HG03521 (cell line): ENCODE measurements around the gene VIT.
A peak's percentile ranks its signal among the peaks of the same experiment; 100 is the strongest.

Experiments
- ATAC-seq: cut with Tn5 transposase; IDR thresholded peaks from one replicate; pipeline ENCODE4 v1.9.1; 2021; ENCODE audit warnings: mild to moderate bottlenecking, moderate library complexity; ENCODE audit not compliant: unreplicated experiment

VIT gene

GRCh38 chr2:36756438-36756837, 59.9 kb downstream of the VIT start:
- no peak for ATAC-seq

- ATAC-seq, result no peak
These were observed 66.4 kb downstream of the VIT start for GRCh38 chr2:36762764-36763490.

- no peak for ATAC-seq
These were observed 72.6 kb downstream of the VIT start for GRCh38 chr2:36769106-36769505.

DNA sequence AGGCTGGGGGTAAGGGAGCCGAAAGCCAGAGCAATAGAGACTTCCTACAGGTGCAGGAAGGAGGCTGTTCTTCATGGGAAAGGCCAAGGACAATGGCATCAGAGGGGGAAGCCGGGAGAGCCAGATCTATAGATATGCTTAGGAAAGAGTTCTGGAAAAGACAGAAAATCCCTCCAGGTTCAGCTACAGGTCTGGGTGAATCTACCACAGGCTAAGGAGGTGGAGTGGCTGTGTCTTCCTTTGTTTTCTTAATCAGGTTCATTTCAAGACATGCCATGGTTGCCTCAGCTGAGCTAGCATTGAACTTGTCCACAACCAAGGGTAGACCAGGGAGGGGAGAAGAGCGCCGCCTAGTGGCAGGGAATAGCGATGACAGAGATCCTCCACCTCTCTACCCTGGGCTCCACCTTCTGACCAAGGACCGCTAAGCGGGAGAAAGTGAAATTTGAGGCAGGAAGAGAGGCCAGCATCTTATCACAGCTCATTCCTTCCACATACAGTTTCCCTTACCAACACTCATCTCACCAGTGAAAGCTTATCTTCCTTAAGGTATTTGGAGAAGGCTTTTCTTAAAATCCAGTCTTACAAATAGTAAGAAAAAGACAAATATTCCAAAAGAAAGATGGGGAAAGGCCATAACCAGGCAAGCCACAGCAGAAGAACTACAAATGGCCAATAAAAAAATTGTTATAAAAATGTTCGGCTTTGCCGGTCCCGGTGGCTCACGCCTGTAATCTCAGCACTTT, 74.2 kb downstream of the VIT start:
- no peak for ATAC-seq

GRCh38 chr2:36771671-36772070, 75.2 kb downstream of the VIT start:
- no peak for ATAC-seq

- ATAC-seq, result no peak
These were observed 77.4 kb downstream of the VIT start for GRCh38 chr2:36773947-36774346.

DNA sequence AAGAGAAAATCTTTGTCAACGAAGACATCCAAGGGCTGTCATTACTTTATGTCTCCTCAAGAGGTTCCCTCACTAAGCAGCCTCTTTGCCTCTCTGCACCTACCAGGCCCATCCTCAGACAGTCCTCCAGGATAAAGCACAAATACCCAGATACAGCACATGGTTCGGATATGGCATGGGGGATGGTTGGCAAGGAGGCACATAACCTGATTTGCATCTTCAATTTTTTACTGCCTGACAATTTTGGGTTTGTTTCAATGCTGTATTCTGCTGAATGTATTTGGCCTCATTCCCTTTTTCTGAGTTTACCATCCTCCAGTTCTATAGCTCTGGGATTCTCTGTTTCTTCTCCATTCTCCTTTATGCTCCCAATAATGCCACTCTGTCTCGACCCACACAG, 78.8 kb downstream of the VIT start:
- no peak for ATAC-seq

- ATAC-seq, result no peak
These were observed 79.3 kb downstream of the VIT start for GRCh38 chr2:36775806-36776205.

- ATAC-seq, result no peak
These were observed 80.8 kb downstream of the VIT start for GRCh38 chr2:36777272-36777671.

DNA sequence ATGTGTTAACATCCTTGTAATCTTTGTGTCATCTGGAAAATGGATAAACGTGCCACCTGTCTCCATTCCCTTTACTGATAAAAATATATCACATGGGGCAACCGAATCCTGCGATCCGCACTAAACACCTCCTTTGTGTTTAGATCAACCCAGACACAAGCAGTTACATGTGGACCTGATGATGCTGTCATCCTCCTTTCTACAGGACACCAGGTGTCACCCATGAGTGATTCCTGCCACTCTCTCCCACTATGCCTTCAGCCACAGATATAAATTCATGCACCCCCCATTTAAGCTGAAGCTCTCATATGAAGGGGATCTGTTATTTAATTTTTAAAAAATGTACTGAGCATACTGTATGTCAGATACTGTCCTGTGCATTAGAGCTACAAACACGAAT, 81.3 kb downstream of the VIT start:
- no peak for ATAC-seq

DNA sequence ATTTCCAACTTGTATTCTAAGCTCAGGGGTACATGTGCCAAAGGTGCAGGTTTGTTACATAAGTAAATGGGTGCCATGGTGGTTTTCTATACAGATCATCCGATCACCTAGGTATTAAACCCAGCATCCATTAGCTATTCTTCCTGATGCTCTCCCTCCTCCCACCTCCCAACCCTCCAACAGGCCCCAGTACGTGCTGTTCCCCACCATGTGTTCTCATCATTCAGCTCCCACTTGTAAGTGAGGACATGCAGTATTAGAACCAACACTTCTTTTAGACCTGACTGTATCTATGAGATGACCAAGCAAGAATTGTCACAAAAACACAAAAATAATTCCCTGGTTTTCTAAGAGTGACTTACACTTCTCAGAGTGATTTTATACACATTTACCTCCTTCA, 83.0 kb downstream of the VIT start:
- ATAC-seq, result no peak

DNA sequence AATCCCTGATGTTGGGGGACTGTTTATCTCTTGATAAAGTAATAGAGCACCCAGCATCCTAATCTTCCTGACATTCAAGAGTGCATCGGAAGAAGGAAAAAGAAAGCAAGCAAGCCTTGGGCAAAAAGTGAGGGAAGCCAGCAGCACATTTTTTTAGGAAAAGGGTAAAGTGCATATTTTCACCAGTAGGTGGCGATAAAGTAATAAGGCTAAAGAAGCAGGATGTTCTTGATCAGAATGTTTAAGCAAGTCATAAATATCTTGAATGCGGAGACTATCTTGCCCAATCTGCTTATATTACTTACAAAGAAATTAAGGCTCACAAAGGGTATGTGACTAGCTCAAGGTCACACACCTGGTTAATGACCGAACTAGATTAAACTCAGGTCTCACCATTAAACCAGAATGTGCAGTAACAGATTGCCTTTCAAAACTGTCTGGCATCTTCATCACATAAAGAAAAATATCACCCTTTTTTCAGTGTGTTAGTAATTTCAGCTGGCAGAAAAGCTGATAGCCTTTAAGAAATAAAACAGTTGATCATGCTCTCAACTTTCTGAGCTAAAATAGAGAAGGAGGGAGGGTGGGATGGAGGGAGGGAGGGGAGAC, 83.8 kb downstream of the VIT start:
- no peak for ATAC-seq

DNA sequence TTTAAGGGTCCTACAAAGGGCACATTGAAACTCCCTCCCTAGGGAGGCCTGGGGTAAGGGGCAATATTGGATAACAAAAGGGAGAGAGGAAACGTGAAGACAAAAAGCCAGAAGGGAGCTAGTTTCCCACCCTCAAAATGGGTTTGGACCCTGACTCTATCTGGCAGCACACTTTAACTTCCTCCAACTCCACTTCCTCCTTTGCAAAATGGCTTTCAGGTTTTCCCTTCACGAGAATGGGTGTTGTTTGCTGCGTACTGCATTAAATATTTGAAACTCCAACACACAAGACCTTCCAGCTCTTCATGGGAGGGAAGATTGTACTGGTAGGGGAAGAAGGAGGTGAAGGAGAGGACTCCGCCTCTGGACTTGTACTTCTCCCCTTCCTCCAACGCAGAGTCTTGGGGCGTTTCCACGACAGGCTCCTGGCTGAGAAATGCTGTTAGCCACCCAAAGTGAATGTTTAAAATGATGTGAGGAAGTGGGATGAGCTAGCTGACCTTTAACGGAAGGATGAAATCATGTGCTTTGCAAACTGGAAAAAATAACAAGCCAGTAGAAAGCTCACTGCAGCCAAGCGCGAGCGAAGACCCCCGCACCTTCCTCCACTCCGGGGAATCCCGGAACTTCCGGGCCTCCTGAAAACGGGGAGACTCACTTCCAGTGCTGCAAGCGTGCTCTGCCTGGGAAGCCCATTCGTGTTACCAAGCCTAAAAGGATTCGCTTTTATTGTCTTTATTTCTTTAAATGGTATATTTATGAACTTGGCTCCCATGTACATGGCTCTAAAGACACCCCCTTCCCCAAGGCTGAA, 85.6 kb downstream of the VIT start:
- no peak for ATAC-seq

GRCh38 chr2:36783246-36783645, 86.7 kb downstream of the VIT start:
- no peak for ATAC-seq

DNA sequence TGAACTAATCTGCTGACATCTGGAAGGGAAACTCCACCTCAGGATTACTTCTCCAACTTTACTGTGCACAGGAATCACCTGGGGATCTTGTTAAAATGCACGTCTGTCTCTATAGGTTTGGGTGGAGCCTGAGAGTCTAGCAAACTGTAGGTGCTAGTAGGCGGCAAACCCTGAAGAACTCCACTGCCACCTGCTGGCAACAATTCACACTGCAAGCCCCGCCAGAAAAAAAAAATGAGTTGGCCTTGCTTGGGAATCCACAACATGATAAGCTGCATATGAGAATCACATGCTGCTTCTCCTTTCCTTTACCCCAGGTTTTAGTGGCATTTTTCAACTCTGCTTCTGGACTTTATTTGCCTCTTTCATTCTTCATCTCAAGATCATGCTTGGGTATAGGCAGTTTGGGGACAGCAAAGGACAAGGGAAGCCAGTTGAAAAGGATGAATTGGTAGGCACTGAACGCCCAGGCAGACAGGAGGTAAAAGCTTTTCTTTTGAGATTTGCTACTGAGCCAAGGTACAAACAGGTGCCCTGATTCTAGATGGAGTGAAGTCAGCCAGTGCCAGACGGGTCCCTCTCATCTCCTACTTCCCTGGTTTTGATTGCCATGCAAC, 88.8 kb downstream of the VIT start:
- peak; percentile 76 for ATAC-seq

DNA sequence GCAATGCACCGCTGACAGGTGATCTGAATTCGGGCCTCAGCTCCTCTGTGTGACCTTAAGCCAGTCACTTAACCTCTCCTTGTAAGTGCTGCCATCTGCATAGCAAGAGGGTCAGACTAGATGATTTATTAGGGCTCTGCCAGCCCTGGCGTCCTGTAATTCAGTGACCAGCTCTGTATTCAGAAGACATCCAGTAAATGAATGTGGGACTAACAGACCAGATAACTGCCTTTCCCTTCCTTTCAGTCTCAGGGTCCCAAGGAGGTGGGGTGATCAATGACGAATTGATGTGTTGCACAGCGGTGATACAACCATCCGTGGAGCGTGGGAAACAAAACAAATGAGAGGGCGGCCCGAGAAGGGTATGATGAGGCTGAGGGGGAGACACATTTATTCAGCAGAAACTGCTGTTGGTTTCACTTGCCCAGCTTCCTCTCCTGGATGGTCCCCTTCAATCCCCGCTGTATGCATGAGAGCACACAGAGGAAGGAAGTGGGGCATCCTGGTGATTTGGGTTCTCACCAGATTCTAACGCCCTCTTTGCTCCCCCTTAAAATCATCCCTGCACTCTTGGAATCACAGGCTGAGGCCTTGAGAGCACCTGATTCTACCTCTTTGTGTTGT, 92.8 kb downstream of the VIT start:
- ATAC-seq, result no peak

- no peak for ATAC-seq
These were observed 96.4 kb downstream of the VIT start for GRCh38 chr2:36792951-36793350.

DNA sequence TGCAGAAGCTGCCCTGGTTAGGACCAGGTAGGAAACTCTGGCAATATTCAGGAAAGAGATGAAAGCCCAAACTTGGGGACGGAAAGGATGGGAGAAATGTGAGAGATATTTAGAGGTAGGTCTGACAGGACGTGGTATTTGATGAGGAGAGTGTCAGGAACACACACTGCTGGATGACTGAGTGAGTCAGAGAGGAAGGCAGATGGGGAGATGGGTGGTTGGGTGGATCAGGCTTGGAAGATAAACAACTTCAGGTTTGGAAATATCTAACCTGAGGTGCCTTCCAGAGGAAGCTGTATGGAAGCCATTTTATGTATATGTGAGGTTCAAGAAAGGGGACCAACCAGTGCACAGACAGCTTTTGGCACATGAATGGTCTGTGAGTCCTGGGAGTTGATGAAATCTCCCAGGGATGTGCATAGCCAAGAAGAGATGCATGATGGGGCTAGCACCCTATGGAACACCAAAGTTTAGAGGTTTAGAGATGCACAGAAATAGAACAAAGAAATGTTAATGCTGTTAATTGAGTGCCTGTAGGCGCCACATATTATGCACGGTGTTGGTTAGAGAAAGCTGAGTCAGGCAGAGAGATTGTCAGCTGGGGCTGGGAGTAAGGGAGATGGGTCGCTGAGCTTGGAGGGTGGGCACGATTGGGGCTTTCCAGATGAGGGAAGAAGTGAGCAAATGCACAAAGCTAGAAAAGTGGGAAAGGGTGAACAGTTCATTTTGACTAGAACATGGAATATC, 101.0 kb downstream of the VIT start:
- ATAC-seq, result no peak

DNA sequence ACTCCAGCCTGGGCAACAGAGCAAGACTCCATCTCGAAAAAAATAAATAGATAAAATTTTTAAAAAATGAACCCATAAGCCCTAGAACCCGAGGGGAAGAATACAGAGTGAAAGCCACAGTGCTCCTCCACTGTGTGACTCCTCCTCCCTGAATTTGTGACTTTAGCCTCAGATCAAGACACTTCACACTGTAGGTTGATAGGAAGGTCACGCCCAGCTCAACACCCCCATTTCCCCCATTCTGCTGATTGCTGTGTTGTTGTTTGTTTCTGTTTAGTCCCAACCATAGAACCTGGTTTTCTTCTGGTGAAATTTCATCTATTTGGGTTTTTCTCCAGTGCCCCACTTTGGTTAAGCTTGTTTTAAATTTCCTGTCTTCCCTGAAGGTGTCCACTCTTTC, 102.2 kb downstream of the VIT start:
- no peak for ATAC-seq

- ATAC-seq, result no peak
These were observed 103.9 kb downstream of the VIT start for GRCh38 chr2:36800381-36800780.
